GM12892 (cell line): ENCODE data around the gene MYOM1.

Experiments
- DNase-seq: peaks from one replicate; pipeline ENCODE4 v3.0.0; 2011; ENCODE audit not compliant: insufficient read length
- FAIRE-seq: peaks from 2 replicates; lab custom pipeline; 2011; peaks lifted over from hg19 to GRCh38; lab: Jason Lieb, UNC
- POLR2A ChIP-seq: IDR thresholded peaks from 2 replicates; pipeline ENCODE4 v1.6.1; 2011; ENCODE audit warnings: low read depth, low read length, control low read depth
- POLR2AphosphoS5 ChIP-seq: IDR thresholded peaks from 2 replicates; pipeline ENCODE4 v1.6.1; 2011; ENCODE audit warnings: low read depth, low read length, control low read depth
- TAF1 ChIP-seq: IDR thresholded peaks from 2 replicates; pipeline ENCODE4 v1.6.1; 2011; ENCODE audit warnings: low read depth, mild to moderate bottlenecking, control low read depth, low read length, borderline replicate concordance

Gene MYOM1

DNA sequence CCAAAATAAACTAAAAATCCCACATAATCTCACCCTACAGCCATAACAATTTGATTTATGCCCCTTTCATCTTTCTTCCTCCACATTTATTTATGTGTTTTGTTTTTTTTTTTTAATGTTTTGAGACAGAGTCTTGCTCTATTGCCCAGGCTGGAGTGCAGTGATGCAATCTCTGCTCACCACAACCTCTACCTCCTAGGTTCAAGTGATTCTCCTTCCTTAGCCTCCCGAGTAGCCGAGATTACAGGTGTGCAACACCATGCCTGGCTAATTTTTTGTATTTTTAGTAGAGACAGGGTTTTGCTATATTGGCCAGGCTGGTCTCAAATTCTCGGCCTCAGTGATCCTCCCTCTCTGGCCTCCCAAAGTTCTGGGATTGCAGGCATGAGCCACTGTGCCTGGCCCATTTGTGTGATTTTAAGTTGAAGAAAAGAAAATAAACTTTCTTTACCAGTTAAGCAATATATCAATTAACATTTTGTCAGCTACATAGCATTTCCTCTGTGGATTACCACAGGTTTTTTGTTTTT is 170.9 kb downstream of the MYOM1 start:
- no peak for FAIRE-seq

DNA sequence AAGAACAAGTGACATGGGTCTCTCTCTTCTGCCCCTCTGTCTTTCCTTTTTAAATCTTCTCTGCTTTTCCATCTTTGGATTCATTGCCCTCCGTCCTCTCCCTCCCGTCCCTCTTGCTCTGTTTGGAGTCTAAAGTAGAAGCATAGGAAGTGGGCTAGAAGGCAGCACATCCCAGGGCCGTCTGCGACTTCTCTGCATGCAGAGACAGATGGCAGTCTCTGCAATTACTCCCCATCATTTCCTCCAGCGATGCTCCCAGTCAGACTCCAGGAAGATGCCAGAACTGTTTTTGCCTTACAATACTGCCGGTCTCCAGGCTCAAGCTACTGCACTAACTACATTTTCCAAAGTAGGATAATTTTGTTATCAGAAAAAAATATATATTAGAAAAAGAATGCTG is 171.6 kb downstream of the MYOM1 start:
- FAIRE-seq (no peak), DNase-seq (no peak)
- TF ChIP-seq POLR2AphosphoS5 (no peak), TAF1 (no peak), POLR2A (no peak)

More for the DNA sequence above, 170.9 kb downstream of the MYOM1 start:
- TF ChIP-seq TAF1 (no peak), POLR2AphosphoS5 (no peak), POLR2A (no peak)
- no peak for DNase-seq

DNA sequence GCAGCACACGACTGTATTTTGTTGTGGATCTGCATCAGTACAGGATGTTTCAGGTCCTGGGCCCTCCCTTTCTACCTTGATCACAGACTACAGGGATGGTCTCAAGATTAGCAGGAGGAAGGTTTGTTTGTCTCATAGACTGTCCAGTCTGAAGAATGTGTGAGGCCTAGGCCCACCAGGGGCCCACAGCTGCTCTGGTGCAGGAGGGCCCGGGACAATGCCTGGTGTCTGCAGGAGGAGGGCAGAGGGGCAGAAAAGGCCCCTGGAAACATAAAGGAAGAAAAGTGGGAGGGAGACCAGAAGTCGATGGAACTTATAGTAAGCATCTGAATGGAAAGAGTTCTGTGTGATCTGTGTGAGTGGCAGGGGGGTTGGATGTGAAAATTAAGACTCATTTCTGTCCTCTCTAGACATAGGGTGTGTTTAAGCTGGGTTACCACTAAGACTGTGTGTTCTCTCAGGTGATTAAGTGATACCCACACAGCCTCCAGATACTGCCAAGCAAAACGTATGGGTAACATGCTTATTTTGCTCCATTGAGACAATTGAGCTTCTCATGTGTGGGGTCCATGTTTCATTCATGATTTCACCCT is 173.5 kb downstream of the MYOM1 start:
- no peak for TF ChIP-seq POLR2A
- TF ChIP-seq TAF1 = no peak
- TF ChIP-seq POLR2AphosphoS5 = no peak
- DNase-seq (no peak), FAIRE-seq (peak; percentile 14)

DNA sequence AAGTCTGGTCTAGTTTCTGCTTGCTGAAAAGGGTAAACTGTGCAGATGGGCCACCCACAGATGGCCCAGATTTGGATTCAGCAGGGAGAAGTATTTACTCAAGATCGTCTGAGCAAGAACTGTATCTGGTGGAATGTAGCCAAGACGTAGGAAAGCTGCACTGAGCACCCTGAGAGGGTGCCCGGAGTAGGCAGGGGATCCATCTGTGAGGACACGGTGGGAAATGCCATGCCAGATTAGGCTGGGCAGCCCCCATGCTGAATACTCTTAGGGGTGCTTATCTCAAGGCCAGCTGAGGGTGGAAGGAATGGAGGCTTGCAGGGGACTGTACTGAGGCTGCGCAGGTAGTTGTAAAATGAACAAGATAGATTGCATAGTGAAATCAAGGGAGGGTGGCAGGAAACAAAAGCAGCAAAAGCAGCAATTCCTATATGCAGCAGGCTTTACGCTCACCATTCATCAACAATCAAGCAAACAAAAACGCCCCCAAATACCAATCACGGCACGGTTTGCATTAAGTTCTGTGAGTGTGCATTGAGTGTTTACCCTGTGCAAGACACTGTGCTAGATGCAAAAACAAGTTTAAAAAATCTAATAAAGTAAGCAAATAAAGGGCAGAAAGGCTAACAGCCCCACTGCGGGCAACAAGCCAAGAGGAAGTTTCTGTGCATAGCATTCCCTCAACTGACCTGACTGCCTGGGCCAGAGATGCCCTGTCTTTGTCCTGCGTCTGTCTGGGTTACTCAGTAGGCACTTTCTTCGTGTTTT is 174.7 kb downstream of the MYOM1 start:
- no peak for FAIRE-seq
- no peak for DNase-seq

DNA sequence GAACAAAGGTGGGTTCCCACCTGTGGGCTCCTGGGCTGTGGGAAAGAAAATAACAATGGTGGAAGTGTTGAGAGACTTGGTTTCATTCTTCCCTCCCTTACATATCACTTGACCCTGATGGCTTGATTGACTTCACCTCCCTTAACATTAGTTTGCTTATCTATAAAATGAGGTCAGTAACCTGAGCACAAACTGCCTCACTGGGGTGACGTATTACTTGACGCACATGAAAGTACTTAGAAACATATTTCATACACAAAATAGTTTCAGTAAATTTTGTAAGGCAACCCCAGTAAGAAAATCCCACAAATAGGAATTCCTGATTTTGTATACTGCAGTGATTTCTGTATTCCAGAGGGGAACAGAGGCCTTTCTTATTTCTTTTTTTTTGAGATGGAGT is 177.4 kb downstream of the MYOM1 start:
- FAIRE-seq (no peak), DNase-seq (no peak)
- TF ChIP-seq POLR2A = no peak
- TF ChIP-seq TAF1 = no peak
- no peak for TF ChIP-seq POLR2AphosphoS5

More for the DNA sequence above, 174.7 kb downstream of the MYOM1 start:
- TF ChIP-seq TAF1 = no peak
- no peak for TF ChIP-seq POLR2A
- TF ChIP-seq POLR2AphosphoS5 = no peak

GRCh38 chr18:3041843-3042242 is 177.9 kb downstream of the MYOM1 start:
- FAIRE-seq = no peak
- TF ChIP-seq POLR2AphosphoS5 = no peak
- no peak for TF ChIP-seq POLR2A
- no peak for TF ChIP-seq TAF1
- no peak for DNase-seq

DNA sequence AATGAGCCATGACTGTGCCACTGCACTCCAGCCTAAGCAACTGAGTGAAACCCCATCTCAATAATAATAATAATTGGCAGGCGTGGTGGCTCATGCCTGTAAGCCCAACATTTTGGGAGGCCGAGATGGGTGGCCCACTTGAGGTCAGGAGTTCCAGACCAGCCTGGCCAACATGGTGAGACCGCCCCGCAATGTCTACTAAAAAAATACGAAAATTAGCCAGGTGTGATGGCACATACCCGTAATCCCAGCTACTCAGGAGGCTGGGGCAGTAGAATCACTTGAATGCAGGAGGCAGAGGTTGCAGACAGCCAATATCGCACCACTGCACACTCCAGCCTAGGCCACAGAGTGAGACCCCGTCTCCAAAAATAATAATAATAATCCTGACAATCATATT is 178.9 kb downstream of the MYOM1 start:
- TF ChIP-seq POLR2A (no peak), POLR2AphosphoS5 (no peak), TAF1 (no peak)
- no peak for FAIRE-seq
- no peak for DNase-seq

- FAIRE-seq = no peak
- no peak for TF ChIP-seq POLR2A
- no peak for TF ChIP-seq TAF1
- no peak for TF ChIP-seq POLR2AphosphoS5
- no peak for DNase-seq
Observed at GRCh38 chr18:3040173-3040572, 179.6 kb downstream of the MYOM1 start.

DNA sequence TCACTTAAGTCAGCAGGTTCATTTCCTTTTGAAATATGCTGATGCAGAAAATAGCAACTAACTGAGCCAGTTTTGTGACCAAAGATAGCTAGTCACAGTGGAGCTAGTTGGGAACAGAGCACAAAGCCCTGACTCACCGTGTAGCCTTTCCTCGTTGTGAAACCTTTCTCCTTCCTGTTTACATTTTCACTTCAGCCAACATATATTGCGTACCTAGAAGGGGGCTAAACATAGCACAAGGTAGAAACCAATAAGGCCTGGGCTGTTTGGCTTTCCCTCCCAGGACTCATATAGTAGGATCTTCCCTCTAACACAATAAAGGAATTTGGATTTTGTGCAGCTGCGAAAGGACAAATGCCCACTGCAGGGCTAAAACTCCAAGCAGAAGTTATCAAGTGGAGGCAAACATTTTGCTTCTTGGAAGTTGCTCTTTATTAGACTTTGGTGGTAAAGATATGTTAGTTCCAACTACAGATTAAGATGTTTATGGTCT is 182.3 kb downstream of the MYOM1 start:
- FAIRE-seq (peak; percentile 85), DNase-seq (peak; percentile 44)
- no peak for TF ChIP-seq POLR2AphosphoS5
- TF ChIP-seq POLR2A = no peak
- TF ChIP-seq TAF1 = no peak

- no peak for FAIRE-seq
- TF ChIP-seq TAF1 = no peak
- TF ChIP-seq POLR2AphosphoS5 = no peak
- TF ChIP-seq POLR2A = no peak
- DNase-seq = no peak
Observed at GRCh38 chr18:3036108-3036507, 183.7 kb downstream of the MYOM1 start.

- DNase-seq = no peak
- TF ChIP-seq POLR2AphosphoS5 = no peak
- TF ChIP-seq TAF1 = no peak
- no peak for TF ChIP-seq POLR2A
- FAIRE-seq = no peak
Observed at GRCh38 chr18:3035635-3036034, 184.1 kb downstream of the MYOM1 start.

- DNase-seq (no peak), FAIRE-seq (no peak)
- no peak for TF ChIP-seq TAF1
- no peak for TF ChIP-seq POLR2A
- no peak for TF ChIP-seq POLR2AphosphoS5
Observed at GRCh38 chr18:3032721-3033120, 187.0 kb downstream of the MYOM1 start.
